Thymus (tissue), 11 donors: Measurements from ENCODE around the gene PSMF1. TPM values are rescaled to one million over a fixed set of nuclear protein-coding genes. Genes with fewer than 3 reads are reported as not detected.
A peak's percentile ranks its signal among the peaks of the same experiment; 100 is the strongest.
"Not testable (repeated sequence)": the region's sequence is repeated elsewhere in the genome, so short reads cannot be mapped to it uniquely, and the experiment has no call there.

ENCODE experiments used
- DNase-seq, 9 donors: peaks; one replicate each; pipeline ENCODE4 v3.0.0-alpha.2; 2013; ENCODE audit warnings: low spot score in 9 of 9, low read depth in 6 of 9, missing footprints in 1 of 9
- H3K27ac ChIP-seq, 2 donors: one replicate each; pipeline ENCODE4 v1.5.1; 2013; ENCODE audit warnings: control low read depth in 1 of 2, low read depth in 1 of 2, low read length in 1 of 2, mild to moderate bottlenecking in 1 of 2, moderate library complexity in 1 of 2
- H3K27me3 ChIP-seq, 2 donors: one replicate each; pipeline ENCODE4 v1.5.1; 2013; ENCODE audit warnings: low read length in 1 of 2; ENCODE audit not compliant: control insufficient read depth in 2 of 2, insufficient read depth in 1 of 2
- H3K36me3 ChIP-seq, 2 donors: one replicate each; pipeline ENCODE4 v1.5.1; 2013; ENCODE audit warnings: low read length in 1 of 2, mild to moderate bottlenecking in 1 of 2, moderate library complexity in 1 of 2; ENCODE audit not compliant: control insufficient read depth in 2 of 2, insufficient read depth in 2 of 2
- H3K4me1 ChIP-seq, 2 donors: one replicate each; pipeline ENCODE4 v1.5.1; 2013; ENCODE audit warnings: low read length in 2 of 2; ENCODE audit not compliant: control insufficient read depth in 2 of 2, insufficient read depth in 2 of 2
- H3K4me3 ChIP-seq, 2 donors: one replicate each; pipeline ENCODE4 v1.5.1; 2013; ENCODE audit warnings: low read length in 2 of 2, control low read depth in 1 of 2, mild to moderate bottlenecking in 1 of 2
- H3K9me3 ChIP-seq, 2 donors: one replicate each; pipeline ENCODE4 v1.5.1; 2013; ENCODE audit warnings: low read length in 1 of 2, mild to moderate bottlenecking in 1 of 2; ENCODE audit not compliant: control insufficient read depth in 2 of 2, insufficient read depth in 1 of 2
- WGBS: extraction: QIAGEN DNeasy Blood & Tissue Kit; methylation state at CpG from one replicate; pipeline ENCODE4 v1.1.7; 2013; 5-methylcytosine and 5-hydroxymethylcytosine counted together
- polyA plus RNA-seq: library from polyadenylated mRNA; stranded (reverse); fragments of 200-250 nt; gene quantifications from one replicate; pipeline ENCODE4 v1.2.3, GENCODE V29; 2013
- total RNA-seq: library from RNA; stranded (reverse); fragments of 120-200 nt; gene quantifications from one replicate; pipeline ENCODE4 v1.2.4, GENCODE V29; 2013
- donor health status: healthy.

The PSMF1 gene
- total and polyA plus RNA-seq, 2 donors: 30.0 to 47.3 TPM

DNA sequence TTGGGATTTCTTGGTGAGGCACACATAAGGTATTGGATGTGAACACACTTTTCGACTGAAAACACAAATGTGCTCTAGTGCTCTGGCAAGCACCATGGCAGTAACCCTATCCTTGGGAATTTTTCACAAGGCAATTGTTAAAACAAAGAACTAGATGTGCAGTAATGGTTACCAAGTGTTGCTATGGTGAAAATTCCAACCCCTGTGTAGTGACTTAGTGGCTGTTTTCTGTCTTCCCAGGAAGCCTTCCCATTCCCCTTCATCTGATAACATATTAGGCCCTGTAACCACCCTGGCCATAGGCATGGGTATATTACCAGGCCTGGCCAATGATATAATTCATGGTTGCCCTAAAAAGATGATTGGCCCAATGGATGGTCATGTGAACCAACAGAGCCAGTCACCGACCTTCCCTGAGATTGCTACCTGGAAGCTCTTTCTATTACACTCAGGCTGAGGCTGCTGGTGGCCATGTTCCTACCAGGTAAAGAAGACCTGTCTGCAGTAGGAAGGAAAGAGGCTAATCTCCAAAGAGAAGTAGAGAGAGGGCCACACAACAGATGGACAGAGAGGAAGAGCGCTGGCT lies 89.0 kb downstream of the PSMF1 start:
- DNase-seq: no peak
- WGBS: 97% methylated on average over 3 of the region's 3 CpGs
- peaks cover 0 to 8% of the 10 kb centered on the region in 2 donors for H3K27me3 ChIP-seq

DNA sequence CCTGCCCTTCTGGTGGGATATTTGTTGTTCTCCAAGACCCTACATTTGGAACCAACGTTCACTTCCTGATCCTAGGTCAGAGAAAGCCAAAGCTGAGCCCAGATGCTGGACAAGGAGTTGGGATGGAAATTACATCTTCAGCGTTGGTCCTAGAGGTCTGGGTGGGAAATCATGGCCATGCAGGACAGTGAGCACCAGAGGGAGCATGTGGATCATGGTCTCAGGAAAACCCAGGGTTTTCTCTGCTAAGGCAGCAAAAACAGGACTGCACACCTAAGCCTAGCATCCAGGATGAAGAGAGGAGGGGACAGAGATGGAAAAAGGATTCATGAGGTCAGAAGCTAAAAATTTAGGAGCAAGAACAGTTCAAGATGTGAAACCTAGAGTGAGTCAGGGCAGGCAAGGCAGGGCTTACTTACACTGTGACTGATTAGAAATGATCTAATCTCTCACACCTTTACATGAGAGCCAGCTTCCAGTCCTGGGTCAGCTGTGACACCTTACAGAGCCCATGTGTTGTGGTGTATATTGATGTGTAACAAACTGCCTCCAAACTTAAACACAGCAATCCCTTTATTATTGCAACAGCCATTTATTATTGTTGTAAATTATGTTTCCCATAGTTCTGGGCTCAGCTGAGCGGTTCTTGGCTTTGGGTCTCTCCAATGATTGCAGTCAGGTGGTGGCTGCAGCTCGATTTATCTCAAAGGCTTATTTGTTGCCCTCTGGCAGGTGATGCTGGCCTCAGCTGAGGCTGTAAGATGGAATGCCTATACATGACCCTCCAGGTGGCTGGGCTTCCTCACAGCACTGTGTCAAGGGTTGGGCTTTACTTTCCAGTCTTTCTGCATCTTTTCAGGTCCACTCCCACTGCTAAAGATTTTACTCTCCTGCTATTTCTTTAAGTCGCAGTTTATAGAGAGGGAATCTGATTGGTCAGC lies 91.3 kb downstream of the PSMF1 start:
- WGBS: 83% methylated on average over 5 of the region's 5 CpGs
- Histone ChIP-seq H3K9me3 (no peaks in the 10 kb centered on the region), H3K4me1 (no peaks in the 10 kb centered on the region), H3K4me3 (no peak overlapping the region), H3K36me3 (no peaks in the 10 kb centered on the region), H3K27me3 (peaks cover 2 to 10% of the 10 kb centered on the region in 2 donors), H3K27ac (no peak overlapping the region)
- no peak for DNase-seq

More for the DNA sequence above, 89.0 kb downstream of the PSMF1 start:
- Histone ChIP-seq H3K4me3 (no peak overlapping the region), H3K4me1 (no peaks in the 10 kb centered on the region), H3K9me3 (no peaks in the 10 kb centered on the region), H3K36me3 (no peaks in the 10 kb centered on the region), H3K27ac (no peak overlapping the region)

DNA sequence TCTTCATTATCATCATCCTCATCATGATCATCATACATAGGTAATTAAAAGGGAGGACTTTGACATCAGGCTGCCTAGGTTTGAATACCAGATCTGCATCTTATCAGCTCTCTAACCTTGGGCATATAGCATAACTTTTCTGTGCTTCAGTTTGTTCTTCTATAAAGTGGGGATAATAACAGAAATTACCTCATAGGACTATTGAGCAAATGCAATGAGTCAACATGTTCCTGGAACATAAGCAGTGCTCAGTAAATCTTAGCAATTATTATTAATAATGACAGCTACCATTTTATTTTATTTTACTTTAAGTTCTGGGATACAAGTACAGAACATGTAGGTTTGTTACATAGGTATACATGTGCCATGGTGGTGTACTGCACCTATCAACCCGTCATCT lies 92.1 kb downstream of the PSMF1 start:
- peaks cover 2 to 10% of the 10 kb centered on the region in 2 donors for H3K27me3 ChIP-seq
- H3K4me3 ChIP-seq: no peak overlapping the region
- no peak overlapping the region for H3K27ac ChIP-seq
- no peaks in the 10 kb centered on the region for H3K9me3 ChIP-seq
- H3K4me1 ChIP-seq: no peaks in the 10 kb centered on the region
- no peak for DNase-seq
- H3K36me3 ChIP-seq: no peaks in the 10 kb centered on the region
- 96% methylated on average over 1 of the region's 1 CpG for WGBS

DNA sequence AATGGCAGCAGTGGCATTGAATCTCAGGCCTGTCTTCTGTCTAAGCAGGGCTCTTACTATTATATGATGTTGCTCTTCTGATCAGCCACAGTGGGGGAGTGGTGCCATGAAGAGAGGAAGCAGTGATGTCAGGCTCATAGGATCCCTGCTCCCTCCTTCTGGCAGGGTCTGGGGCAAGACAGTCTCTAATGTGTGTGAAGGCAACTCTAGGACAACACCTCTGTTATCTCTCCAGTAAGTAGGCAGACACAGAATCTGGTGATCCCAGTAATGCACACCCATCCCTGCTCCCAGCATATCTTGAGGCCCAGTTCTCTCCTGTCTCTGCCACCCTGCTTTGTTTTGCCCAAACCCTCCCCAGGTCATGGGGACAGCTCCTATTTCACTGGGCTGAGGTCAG lies 93.6 kb downstream of the PSMF1 start:
- peaks cover 2 to 10% of the 10 kb centered on the region in 2 donors for H3K27me3 ChIP-seq
- no peaks in the 10 kb centered on the region for H3K9me3 ChIP-seq
- H3K4me1 ChIP-seq: no peaks in the 10 kb centered on the region
- H3K4me3 ChIP-seq: no peak overlapping the region
- H3K27ac ChIP-seq: no peak overlapping the region
- no peaks in the 10 kb centered on the region for H3K36me3 ChIP-seq
- DNase-seq: no peak

DNA sequence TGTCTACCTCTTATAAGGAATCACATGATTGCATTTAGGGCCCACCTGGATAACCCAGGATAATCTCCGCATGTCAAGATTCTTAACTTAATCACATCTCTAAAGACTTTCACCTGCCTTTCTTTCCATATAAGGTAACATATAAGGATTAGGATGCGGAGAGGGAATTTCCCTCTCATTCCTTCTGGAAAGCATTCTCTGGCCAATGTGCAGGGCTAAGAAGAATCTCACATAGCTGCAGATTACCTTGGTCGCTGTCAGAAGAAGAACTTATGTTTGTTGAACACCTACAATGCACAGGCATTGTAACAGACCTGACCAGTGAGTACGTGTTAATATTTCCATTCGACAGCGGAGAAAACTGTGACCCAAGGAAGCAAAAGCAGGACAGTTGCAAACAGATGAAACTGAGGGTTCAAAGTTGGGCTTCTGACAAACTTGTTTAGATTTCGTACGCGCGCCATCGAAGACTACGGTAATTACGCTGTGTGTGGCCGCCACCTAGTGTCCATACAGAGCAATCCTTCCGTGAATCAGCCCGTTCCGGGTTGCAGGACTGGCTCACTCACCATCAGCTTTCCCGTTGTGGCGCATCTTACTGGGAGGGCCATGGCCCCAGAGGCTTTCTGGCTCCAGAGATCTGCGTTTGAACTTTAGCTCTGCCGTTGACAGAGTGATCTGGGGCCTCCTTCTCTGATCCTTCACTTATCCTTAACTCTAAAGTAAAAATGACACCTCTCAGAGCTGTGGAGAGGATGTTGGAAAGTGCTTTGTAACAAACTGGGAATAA lies 94.4 kb downstream of the PSMF1 start:
- no peaks in the 10 kb centered on the region for H3K9me3 ChIP-seq
- peak in 7 of 9 donors; percentile 27 to 73 (median 47) for DNase-seq
- 17% methylated on average over 21 of the region's 21 CpGs for WGBS
- no peaks in the 10 kb centered on the region for H3K4me1 ChIP-seq
- peaks cover 2 to 10% of the 10 kb centered on the region in 2 donors for H3K27me3 ChIP-seq
- no peak overlapping the region for H3K4me3 ChIP-seq
- H3K36me3 ChIP-seq: no peaks in the 10 kb centered on the region
- H3K27ac ChIP-seq: no peak overlapping the region

DNA sequence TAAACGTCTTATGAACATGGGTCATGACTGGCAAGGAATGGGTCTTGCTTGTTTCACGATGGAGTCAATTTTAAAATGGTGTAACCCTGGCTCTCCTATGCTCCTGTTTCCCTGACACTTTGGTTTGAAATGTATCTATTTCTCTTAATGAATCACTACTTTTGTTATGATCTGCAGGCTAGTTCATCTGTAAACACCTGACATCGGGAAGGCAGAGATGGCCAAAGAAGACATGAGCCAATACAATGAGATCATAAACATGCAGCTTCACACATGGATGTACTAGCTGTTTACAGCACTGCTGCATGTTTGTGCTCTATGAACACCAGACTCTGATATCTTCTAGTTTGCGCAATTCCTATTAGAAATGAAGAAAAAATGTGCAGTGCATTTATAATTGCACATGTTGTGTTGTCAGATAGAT lies 96.4 kb downstream of the PSMF1 start:
- H3K36me3 ChIP-seq: no peaks in the 10 kb centered on the region
- 94% methylated on average over 4 of the region's 4 CpGs for WGBS
- no peak for DNase-seq
- H3K27me3 ChIP-seq: peaks cover 2 to 10% of the 10 kb centered on the region in 2 donors
- no peak overlapping the region for H3K4me3 ChIP-seq
- no peaks in the 10 kb centered on the region for H3K9me3 ChIP-seq
- H3K4me1 ChIP-seq: no peaks in the 10 kb centered on the region
- no peak overlapping the region for H3K27ac ChIP-seq

DNA sequence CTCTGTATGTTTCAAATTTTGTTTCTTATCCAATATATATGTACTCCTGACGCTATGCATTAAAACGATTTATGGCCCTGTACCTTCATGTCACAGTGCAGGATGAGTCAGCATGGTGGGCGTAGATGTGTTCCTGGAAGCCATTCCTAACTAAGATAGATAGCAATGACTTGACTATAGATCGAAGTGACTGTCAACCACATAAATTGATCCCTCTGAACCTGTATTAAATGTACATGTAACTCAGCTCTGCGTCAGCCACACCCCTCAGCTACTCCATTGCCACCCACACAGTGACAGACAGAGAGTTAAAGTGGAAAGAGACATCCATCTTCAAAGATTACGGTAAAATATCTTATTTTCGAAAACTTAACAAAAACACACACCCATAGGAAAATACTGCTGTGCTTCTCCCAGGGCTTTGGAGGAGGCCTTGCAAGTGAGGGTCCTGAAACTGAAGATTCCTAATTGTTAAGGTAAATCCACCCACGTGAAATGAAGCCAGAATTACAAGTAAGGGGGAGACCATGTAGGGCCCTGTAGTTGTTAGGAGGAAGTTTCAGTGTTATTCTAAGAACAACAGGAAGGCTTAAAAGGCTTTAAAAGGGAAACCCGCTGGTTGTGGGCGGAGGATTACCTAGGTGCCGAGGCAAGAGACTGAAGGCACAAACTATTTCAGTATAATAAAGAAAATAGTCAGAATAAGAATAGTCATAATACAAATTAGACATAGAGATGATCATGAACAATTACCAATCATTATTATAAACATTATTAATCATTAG lies 97.2 kb downstream of the PSMF1 start:
- H3K4me3 ChIP-seq: no peak overlapping the region

DNA sequence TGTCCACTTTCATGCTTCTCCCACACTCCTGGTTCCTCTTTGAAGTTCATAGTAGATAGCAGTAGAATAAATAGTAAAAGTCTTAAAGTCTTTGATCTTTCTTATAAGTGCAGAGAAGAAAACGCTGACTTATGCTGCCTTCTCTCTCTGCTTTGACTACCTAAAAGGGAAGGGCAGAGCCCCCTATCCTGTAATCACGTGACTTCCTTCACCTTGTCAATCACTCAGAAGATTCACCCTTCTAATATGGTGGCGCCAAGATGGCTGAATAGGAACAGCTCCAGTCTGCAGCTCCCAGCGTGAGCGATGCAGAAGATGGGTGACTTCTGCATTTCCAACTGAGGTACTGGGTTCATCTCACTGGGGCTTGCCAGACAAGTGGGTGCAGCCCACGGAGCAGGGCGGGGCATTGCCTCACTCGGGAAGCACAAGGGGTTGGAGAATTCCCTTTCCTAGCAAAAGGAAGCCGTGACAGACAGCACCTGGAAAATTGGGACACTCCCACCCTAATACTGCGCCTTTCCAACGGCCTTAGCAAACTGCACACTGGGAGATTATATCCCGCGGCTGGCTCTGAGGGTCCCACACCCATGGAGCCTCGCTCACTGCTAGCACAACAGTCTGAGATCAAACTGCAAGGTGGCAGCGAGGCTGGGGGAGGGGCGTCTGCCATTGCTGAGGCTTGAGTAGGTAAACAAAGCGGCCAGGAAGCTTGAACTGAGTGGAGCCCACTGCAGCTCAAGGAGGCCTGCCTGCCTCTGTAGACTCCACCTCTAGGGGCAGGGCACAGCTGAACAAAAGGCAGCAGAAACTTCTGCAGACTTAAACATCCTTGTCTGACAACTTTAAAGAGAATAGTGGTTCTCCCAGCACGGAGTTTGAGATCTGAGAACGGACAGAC lies 98.4 kb downstream of the PSMF1 start:
- H3K4me1 ChIP-seq, DNase-seq, H3K36me3 ChIP-seq, H3K4me3 ChIP-seq, H3K9me3 ChIP-seq, H3K27ac ChIP-seq, H3K27me3 ChIP-seq: not testable (repeated sequence)
- WGBS: 94% methylated on average over 19 of the region's 19 CpGs

More for the DNA sequence above, 97.2 kb downstream of the PSMF1 start:
- Histone ChIP-seq H3K27me3 (peaks cover 2 to 8% of the 10 kb centered on the region in 2 donors), H3K27ac (no peak overlapping the region), H3K4me1 (no peaks in the 10 kb centered on the region), H3K9me3 (no peaks in the 10 kb centered on the region), H3K36me3 (no peaks in the 10 kb centered on the region)
- 62% methylated on average over 11 of the region's 11 CpGs for WGBS
- peak in 1 of 9 donors; percentile 25 for DNase-seq
